ENCODE results near the gene RAB3GAP2.

RAB3GAP2 gene

GRCh38 chr1:220149742-220150141 is 122.5 kb downstream of the RAB3GAP2 start:
- TF ChIP-seq CTCF (IDR thresholded peaks at IDR 0.05; ENCODE audit: insufficient read depth, low read length, poor library complexity, severe bottlenecking): no peak
- DNase-seq (ENCODE audit: extremely low read depth, insufficient read length): no peak
- Histone ChIP-seq H3K4me3 (replicated peaks; ENCODE audit: low read depth, low read length) (no peak overlapping the region), H3K36me3 (ENCODE audit: control insufficient read depth, insufficient read depth, low read length) (peaks cover 5% of the 10 kb centered on the region), H3K27me3 (replicated peaks; ENCODE audit: control insufficient read depth, insufficient read depth, low read length) (no peaks in the 10 kb centered on the region)

GRCh38 chr1:220144051-220144450 is 128.2 kb downstream of the RAB3GAP2 start:
- DNase-seq (ENCODE audit: extremely low read depth, insufficient read length): no peak
- no peak for TF ChIP-seq CTCF (IDR thresholded peaks at IDR 0.05; ENCODE audit: insufficient read depth, low read length, poor library complexity, severe bottlenecking)
- no peaks in the 10 kb centered on the region; the same call in none of the 2 replicates for H3K36me3 ChIP-seq (ENCODE audit: control insufficient read depth, insufficient read depth, low read length)
- H3K27me3 ChIP-seq (replicated peaks; ENCODE audit: control insufficient read depth, insufficient read depth, low read length): no peaks in the 10 kb centered on the region
- no peak overlapping the region for H3K4me3 ChIP-seq (replicated peaks; ENCODE audit: low read depth, low read length)

GRCh38 chr1:220139966-220140365 is 132.3 kb downstream of the RAB3GAP2 start:
- DNase-seq (ENCODE audit: extremely low read depth, insufficient read length): no peak
- Histone ChIP-seq H3K27me3 (replicated peaks; ENCODE audit: control insufficient read depth, insufficient read depth, low read length) (no peaks in the 10 kb centered on the region), H3K36me3 (ENCODE audit: control insufficient read depth, insufficient read depth, low read length) (no peaks in the 10 kb centered on the region; the same call in 1 of the 2 replicates), H3K4me3 (replicated peaks; ENCODE audit: low read depth, low read length) (no peak overlapping the region)
- TF ChIP-seq CTCF (IDR thresholded peaks at IDR 0.05; ENCODE audit: insufficient read depth, low read length, poor library complexity, severe bottlenecking): no peak

- H3K27me3 ChIP-seq (replicated peaks; ENCODE audit: control insufficient read depth, insufficient read depth, low read length): no peaks in the 10 kb centered on the region
- TF ChIP-seq CTCF (IDR thresholded peaks at IDR 0.05; ENCODE audit: insufficient read depth, low read length, poor library complexity, severe bottlenecking): no peak
- no peak for DNase-seq (ENCODE audit: extremely low read depth, insufficient read length)
- no peak overlapping the region for H3K4me3 ChIP-seq (replicated peaks; ENCODE audit: low read depth, low read length)
- peaks cover 5% of the 10 kb centered on the region for H3K36me3 ChIP-seq (ENCODE audit: control insufficient read depth, insufficient read depth, low read length)
These were observed 135.1 kb downstream of the RAB3GAP2 start for GRCh38 chr1:220137019-220137786.

GRCh38 chr1:220135755-220136154 is 136.5 kb downstream of the RAB3GAP2 start:
- no peak for TF ChIP-seq CTCF (IDR thresholded peaks at IDR 0.05; ENCODE audit: insufficient read depth, low read length, poor library complexity, severe bottlenecking)
- no peak overlapping the region for H3K4me3 ChIP-seq (replicated peaks; ENCODE audit: low read depth, low read length)
- H3K36me3 ChIP-seq (ENCODE audit: control insufficient read depth, insufficient read depth, low read length): peaks cover 5% of the 10 kb centered on the region
- H3K27me3 ChIP-seq (replicated peaks; ENCODE audit: control insufficient read depth, insufficient read depth, low read length): no peaks in the 10 kb centered on the region
- DNase-seq (ENCODE audit: extremely low read depth, insufficient read length): no peak
